ENCODE results near the gene ARFGAP3.
A peak's percentile ranks its signal among the peaks of the same experiment; 100 is the strongest.

ARFGAP3 gene

GRCh38 chr22:42856865-42857704 lies at the start of gene ARFGAP3:
Gene ARFGAP3, minus strand, starts transcription at chr22:42857273. Its CDS starts 91 bp downstream, at chr22:42857182.
- peak; percentile 97 for DNase-seq

- DNase-seq = no peak
Measured at GRCh38 chr22:42905702-42906183, 48.7 kb upstream of the ARFGAP3 start.

- DNase-seq = no peak
Measured at GRCh38 chr22:42905217-42905616, 48.1 kb upstream of the ARFGAP3 start.

GRCh38 chr22:42904050-42904449 lies 47.0 kb upstream of the ARFGAP3 start:
- DNase-seq = no peak

- no peak for DNase-seq
Measured at GRCh38 chr22:42902875-42903510, 45.9 kb upstream of the ARFGAP3 start.

- no peak for DNase-seq
Measured at GRCh38 chr22:42901790-42902508, 44.9 kb upstream of the ARFGAP3 start.

GRCh38 chr22:42897960-42898359 lies 40.9 kb upstream of the ARFGAP3 start:
- DNase-seq = no peak

- no peak for DNase-seq
Measured at GRCh38 chr22:42895541-42895981, 38.5 kb upstream of the ARFGAP3 start.

GRCh38 chr22:42895087-42895486 lies 38.0 kb upstream of the ARFGAP3 start:
- no peak for DNase-seq

- DNase-seq = no peak
Measured at GRCh38 chr22:42893371-42894150, 36.5 kb upstream of the ARFGAP3 start.

- no peak for DNase-seq
Measured at GRCh38 chr22:42892571-42893316, 35.7 kb upstream of the ARFGAP3 start.

- DNase-seq = no peak
Measured at GRCh38 chr22:42892156-42892555, 35.1 kb upstream of the ARFGAP3 start.

GRCh38 chr22:42891696-42892095 lies 34.6 kb upstream of the ARFGAP3 start:
- DNase-seq = no peak

- DNase-seq = no peak
Measured at GRCh38 chr22:42891008-42891407, 33.9 kb upstream of the ARFGAP3 start.

- no peak for DNase-seq
Measured at GRCh38 chr22:42889304-42889703, 32.2 kb upstream of the ARFGAP3 start.

GRCh38 chr22:42887523-42888507 lies 30.7 kb upstream of the ARFGAP3 start:
- no peak for DNase-seq

- no peak for DNase-seq
Measured at GRCh38 chr22:42887120-42887519, 30.0 kb upstream of the ARFGAP3 start.

- DNase-seq = no peak
Measured at GRCh38 chr22:42885446-42885845, 28.4 kb upstream of the ARFGAP3 start.

- no peak for DNase-seq
Measured at GRCh38 chr22:42884616-42885375, 27.7 kb upstream of the ARFGAP3 start.

- no peak for DNase-seq
Measured at GRCh38 chr22:42883970-42884369, 26.9 kb upstream of the ARFGAP3 start.

All from activated CD8-positive, alpha-beta memory T cell treated with anti-CD3 and anti-CD28 coated beads, Interleukin-2, amount 50 U/mL, for 4 hours (primary cell).